Lower leg skin (tissue), 3 donors: ENCODE data around the gene PRKCQ.

ENCODE experiments used
- POLR2A ChIP-seq, 2 donors: fragments of 450-650 bp; IDR thresholded peaks; one replicate each; pipeline ENCODE4 v1.6.1; 2016 to 2017; ENCODE audit warnings: antibody characterized with exemption in 2 of 2, mild to moderate bottlenecking in 1 of 2, moderate library complexity in 1 of 2
- TF ChIP-seq, protein P1 (sequence below), 3 donors: fragments of 450-650 bp; IDR thresholded peaks; one replicate each; pipeline ENCODE4 v1.5.1; 2016; ENCODE audit warnings: antibody characterized with exemption in 3 of 3, mild to moderate bottlenecking in 3 of 3, moderate library complexity in 2 of 3

DNA sequence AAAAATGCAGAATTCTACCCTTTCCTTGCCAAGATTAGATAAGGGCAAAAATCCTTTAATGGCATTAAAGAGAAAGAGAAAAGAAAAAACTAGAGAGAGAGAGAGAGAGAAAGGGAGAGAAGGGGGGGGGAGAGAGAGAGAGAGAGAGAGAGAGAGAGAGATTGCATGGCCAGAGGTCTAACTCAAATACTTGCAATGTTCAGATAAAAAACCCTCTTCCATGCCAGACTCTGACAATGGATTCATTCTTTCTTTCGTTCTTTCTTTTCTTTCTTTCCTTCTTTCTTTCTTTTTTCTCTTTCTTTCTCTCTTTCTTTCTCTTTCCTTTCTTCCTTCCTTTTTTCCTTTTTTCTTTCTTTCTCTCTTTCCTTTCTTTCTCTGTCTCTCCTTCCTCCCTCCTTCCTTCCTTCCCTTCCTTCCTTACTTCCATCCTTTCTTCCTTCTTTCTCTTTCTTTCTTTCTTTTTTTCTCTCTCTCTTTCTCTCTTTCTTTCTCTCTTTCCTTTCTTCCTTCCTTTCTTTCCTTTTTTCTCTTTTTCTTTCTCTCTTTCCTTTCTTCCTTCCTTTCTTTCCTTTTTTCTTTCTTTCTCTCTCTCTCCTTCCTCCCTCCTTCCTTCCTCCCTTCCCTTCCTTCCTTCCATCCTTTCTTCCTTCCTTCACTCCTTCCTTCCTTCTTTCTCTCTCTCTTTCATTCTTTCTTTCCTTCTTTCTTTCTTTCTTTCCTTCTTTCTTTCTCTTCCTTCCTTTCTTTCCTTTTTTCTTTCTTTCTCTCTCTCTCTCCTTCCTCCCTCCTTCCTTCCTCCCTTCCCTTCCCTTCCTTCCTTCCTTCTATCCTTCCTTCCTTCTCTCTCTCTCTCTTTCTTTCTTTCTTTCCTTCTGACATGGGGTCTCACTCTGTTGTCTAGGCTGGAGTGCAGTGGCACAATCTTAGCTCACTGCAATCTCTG lies 175.7 kb downstream of the PRKCQ start:
- TF ChIP-seq, protein P1, sequence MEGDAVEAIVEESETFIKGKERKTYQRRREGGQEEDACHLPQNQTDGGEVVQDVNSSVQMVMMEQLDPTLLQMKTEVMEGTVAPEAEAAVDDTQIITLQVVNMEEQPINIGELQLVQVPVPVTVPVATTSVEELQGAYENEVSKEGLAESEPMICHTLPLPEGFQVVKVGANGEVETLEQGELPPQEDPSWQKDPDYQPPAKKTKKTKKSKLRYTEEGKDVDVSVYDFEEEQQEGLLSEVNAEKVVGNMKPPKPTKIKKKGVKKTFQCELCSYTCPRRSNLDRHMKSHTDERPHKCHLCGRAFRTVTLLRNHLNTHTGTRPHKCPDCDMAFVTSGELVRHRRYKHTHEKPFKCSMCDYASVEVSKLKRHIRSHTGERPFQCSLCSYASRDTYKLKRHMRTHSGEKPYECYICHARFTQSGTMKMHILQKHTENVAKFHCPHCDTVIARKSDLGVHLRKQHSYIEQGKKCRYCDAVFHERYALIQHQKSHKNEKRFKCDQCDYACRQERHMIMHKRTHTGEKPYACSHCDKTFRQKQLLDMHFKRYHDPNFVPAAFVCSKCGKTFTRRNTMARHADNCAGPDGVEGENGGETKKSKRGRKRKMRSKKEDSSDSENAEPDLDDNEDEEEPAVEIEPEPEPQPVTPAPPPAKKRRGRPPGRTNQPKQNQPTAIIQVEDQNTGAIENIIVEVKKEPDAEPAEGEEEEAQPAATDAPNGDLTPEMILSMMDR (IDR thresholded peaks at IDR 0.05) = no peak
- no peak for TF ChIP-seq POLR2A (IDR thresholded peaks at IDR 0.05)
